ENCODE results near the gene XRCC6.

GRCh38 chr22:41676134-41676533, 55.0 kb downstream of the XRCC6 start:
- TF ChIP-seq POLR2A (IDR thresholded peaks at IDR 0.05) (no peak), POLR2AphosphoS5 (IDR thresholded peaks at IDR 0.05) (no peak)
- TF ChIP-seq, protein P1, sequence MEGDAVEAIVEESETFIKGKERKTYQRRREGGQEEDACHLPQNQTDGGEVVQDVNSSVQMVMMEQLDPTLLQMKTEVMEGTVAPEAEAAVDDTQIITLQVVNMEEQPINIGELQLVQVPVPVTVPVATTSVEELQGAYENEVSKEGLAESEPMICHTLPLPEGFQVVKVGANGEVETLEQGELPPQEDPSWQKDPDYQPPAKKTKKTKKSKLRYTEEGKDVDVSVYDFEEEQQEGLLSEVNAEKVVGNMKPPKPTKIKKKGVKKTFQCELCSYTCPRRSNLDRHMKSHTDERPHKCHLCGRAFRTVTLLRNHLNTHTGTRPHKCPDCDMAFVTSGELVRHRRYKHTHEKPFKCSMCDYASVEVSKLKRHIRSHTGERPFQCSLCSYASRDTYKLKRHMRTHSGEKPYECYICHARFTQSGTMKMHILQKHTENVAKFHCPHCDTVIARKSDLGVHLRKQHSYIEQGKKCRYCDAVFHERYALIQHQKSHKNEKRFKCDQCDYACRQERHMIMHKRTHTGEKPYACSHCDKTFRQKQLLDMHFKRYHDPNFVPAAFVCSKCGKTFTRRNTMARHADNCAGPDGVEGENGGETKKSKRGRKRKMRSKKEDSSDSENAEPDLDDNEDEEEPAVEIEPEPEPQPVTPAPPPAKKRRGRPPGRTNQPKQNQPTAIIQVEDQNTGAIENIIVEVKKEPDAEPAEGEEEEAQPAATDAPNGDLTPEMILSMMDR (IDR thresholded peaks at IDR 0.05) = no peak
